ENCODE results near the gene ENAH. TPM values are rescaled to one million over a fixed set of nuclear protein-coding genes. Genes with fewer than 3 reads are reported as not detected.

Gene ENAH
- total RNA-seq, 1 donor from 2014 or later, result 434 TPM

DNA sequence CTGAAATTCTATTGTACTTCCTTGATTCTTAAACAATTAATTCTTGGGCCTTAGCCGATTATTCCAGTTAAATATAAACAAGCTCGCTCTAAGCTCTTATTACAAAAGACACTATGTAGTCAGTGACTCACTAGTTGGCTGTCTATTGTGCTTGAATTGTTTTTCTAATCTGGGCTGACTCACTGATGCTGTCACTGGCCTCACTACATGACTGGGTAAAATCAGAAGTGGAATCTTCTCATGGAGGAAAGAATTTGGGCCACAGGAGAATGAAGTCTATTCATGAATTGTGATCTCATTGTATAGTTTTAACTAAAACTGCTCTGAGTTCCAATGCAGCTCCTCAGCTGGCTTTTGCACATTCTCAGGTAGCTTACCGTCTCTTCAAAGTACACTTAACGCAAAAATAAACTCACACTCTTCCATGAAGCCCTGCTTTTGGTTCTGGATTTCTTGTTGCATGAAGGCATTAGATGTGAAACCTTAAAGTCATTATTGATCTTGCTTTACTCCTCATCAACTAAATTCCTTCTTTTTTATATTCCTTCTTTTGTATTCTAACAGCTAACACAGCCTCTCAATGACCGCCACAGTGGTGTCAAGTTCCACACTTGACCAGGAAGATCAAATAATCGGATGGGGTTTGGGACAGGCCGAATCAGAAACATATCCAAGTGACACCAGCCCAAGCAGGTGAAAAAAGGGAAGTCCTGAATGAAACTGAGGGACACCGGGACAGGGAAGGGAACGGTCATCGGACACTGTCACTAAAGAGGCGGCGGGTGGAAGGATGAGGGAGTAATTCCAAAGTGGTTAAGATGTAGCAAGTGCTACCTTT is 144.2 kb downstream of the ENAH start:
- TF ChIP-seq, protein P1, sequence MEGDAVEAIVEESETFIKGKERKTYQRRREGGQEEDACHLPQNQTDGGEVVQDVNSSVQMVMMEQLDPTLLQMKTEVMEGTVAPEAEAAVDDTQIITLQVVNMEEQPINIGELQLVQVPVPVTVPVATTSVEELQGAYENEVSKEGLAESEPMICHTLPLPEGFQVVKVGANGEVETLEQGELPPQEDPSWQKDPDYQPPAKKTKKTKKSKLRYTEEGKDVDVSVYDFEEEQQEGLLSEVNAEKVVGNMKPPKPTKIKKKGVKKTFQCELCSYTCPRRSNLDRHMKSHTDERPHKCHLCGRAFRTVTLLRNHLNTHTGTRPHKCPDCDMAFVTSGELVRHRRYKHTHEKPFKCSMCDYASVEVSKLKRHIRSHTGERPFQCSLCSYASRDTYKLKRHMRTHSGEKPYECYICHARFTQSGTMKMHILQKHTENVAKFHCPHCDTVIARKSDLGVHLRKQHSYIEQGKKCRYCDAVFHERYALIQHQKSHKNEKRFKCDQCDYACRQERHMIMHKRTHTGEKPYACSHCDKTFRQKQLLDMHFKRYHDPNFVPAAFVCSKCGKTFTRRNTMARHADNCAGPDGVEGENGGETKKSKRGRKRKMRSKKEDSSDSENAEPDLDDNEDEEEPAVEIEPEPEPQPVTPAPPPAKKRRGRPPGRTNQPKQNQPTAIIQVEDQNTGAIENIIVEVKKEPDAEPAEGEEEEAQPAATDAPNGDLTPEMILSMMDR (IDR thresholded peaks at IDR 0.05), result no peak
- H3K27ac Mint-ChIP-seq (ENCODE audit: unreplicated experiment), result peak overlapping the region; percentile 97
- no peaks in the 10 kb centered on the region for H3K27me3 Mint-ChIP-seq (ENCODE audit: low read depth)
- H3K9me3 Mint-ChIP-seq (ENCODE audit: low read depth), result no peaks in the 10 kb centered on the region
- peaks cover 37% of the 10 kb centered on the region for H3K4me1 Mint-ChIP-seq (ENCODE audit: low read depth)
- no peak for DNase-seq (ENCODE audit: low spot score)
- H3K4me3 Mint-ChIP-seq (ENCODE audit: unreplicated experiment), result peak overlapping the region; percentile 26
- H3K36me3 Mint-ChIP-seq (ENCODE audit: low read depth), result peaks cover 34% of the 10 kb centered on the region

DNA sequence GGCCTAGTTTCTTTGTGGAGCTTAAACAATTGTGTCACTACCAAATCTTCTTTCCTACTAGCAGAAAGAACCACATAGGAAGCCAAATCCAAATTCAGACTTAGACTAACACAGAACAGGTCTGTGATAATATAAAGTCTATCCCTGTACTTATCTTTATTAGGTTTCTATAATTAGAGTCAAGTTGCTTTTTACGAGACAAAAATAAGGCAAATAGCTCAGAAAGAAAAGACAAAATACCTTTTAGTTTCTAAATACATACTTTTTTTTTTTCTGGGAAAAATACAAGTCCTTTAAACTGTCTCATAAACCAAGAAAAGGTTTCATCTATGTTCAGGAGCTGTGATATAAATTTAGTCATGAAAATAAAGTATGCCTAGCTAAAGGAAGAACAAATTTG is 146.2 kb downstream of the ENAH start:
- H3K36me3 Mint-ChIP-seq (ENCODE audit: low read depth), result peaks cover 22% of the 10 kb centered on the region
- peaks cover 25% of the 10 kb centered on the region for H3K4me1 Mint-ChIP-seq (ENCODE audit: low read depth)
- peak overlapping the region; percentile 80 for H3K27ac Mint-ChIP-seq (ENCODE audit: unreplicated experiment)
- no peak overlapping the region for H3K4me3 Mint-ChIP-seq (ENCODE audit: unreplicated experiment)
- no peaks in the 10 kb centered on the region for H3K9me3 Mint-ChIP-seq (ENCODE audit: low read depth)
- no peak for DNase-seq (ENCODE audit: low spot score)
- H3K27me3 Mint-ChIP-seq (ENCODE audit: low read depth), result no peaks in the 10 kb centered on the region
- TF ChIP-seq, protein P1 (IDR thresholded peaks at IDR 0.05), result no peak

DNA sequence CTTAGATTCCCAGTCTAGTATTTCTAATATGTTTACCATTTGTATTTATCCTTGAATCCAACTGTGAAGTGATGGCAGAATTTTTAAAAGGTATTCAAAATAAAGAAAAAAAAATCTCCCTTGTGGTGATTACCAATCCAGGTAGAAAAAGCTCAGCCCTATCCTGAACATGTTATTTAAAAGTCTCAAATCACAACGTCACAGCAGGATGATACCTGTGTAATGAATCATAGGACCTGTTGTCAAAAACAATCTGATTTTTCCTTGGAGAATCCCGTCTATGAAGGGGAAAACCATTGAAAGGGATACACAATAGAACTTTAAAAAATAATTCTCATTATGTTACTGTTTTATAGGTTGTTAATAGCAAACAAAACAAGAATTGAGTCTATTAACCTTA is 148.1 kb downstream of the ENAH start:
- TF ChIP-seq, protein P1 (IDR thresholded peaks at IDR 0.05), result no peak
- no peaks in the 10 kb centered on the region for H3K27me3 Mint-ChIP-seq (ENCODE audit: low read depth)
- H3K9me3 Mint-ChIP-seq (ENCODE audit: low read depth), result no peaks in the 10 kb centered on the region
- no peak overlapping the region for H3K4me3 Mint-ChIP-seq (ENCODE audit: unreplicated experiment)
- peak overlapping the region; percentile 2 for H3K27ac Mint-ChIP-seq (ENCODE audit: unreplicated experiment)
- no peak for DNase-seq (ENCODE audit: low spot score)
- peaks cover 23% of the 10 kb centered on the region for H3K4me1 Mint-ChIP-seq (ENCODE audit: low read depth)
- peaks cover 19% of the 10 kb centered on the region for H3K36me3 Mint-ChIP-seq (ENCODE audit: low read depth)

DNA sequence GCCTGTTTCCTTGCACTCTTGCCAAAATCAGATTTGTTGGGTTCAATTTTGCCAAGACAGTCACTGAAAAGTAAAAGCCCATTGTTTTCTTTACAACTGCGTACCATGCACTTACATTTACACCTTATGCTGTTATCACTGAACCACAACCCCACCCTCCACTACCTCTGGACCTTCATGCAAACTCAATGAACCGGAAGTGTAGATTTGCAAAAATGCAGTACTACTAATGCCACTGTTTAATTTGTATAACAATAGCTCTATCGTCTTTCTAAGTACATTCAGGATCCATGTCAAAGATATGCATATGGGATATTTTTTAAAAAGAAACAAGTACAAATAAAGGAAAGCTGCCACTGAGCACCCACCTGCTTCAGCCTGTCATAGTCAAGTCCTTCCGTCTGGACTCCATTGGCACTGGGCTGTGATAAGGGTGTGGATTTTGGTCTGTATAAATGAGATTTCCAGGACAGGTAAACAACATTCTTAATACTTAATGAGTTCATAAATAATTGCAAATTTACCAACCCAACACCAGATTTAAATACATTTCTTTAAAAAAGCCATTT is 152.2 kb downstream of the ENAH start:
- H3K27ac Mint-ChIP-seq (ENCODE audit: unreplicated experiment), result no peak overlapping the region
- H3K36me3 Mint-ChIP-seq (ENCODE audit: low read depth), result peaks cover 29% of the 10 kb centered on the region

DNA sequence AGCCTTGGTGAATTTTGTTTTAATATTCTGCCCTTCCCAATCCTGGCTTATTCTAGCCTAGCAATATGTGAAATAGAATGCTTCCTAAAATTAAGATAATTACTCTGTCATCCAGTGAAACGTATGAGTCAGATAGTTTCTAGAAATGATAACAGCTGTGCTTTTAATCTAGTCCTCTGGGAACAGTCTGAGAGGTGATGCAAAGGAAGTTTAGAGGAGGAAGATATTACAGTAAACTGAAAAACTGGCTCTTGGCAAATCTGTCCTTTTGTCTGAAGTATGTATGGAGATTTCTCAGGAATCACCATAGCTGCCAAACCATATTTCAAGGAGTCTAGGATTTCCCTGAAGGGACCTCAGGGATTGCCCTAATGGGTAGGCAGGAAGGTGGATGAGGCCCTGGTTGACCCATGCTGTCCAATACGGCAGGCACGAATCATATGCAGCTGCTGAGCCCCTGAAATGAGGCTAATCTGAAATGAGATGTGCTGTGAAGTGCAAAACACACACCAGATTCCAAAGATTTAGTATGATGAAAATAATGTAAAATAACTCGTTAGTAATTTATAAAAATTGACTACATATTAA is 154.3 kb downstream of the ENAH start:
- H3K27ac Mint-ChIP-seq (ENCODE audit: unreplicated experiment), result peak overlapping the region; percentile 59
- TF ChIP-seq, protein P1 (IDR thresholded peaks at IDR 0.05), result no peak

More for the DNA sequence above, 152.2 kb downstream of the ENAH start:
- TF ChIP-seq, protein P1 (IDR thresholded peaks at IDR 0.05), result no peak
- Mint-ChIP-seq H3K27me3 (ENCODE audit: low read depth) (no peaks in the 10 kb centered on the region), H3K9me3 (ENCODE audit: low read depth) (no peaks in the 10 kb centered on the region), H3K4me3 (ENCODE audit: unreplicated experiment) (no peak overlapping the region), H3K4me1 (ENCODE audit: low read depth) (peaks cover 15% of the 10 kb centered on the region)
- DNase-seq (ENCODE audit: low spot score), result no peak

More for the DNA sequence above, 154.3 kb downstream of the ENAH start:
- Mint-ChIP-seq H3K4me1 (ENCODE audit: low read depth) (peaks cover 15% of the 10 kb centered on the region), H3K27me3 (ENCODE audit: low read depth) (no peaks in the 10 kb centered on the region), H3K9me3 (ENCODE audit: low read depth) (no peaks in the 10 kb centered on the region), H3K36me3 (ENCODE audit: low read depth) (peaks cover 28% of the 10 kb centered on the region), H3K4me3 (ENCODE audit: unreplicated experiment) (no peak overlapping the region)
- DNase-seq (ENCODE audit: low spot score), result no peak

Measured in chondrocyte (in vitro differentiated cells).